GM12874 (cell line): ENCODE results near the gene DRAP1.

Source experiments
- TF ChIP-seq, protein P1 (sequence below): IDR thresholded peaks from 2 replicates; pipeline ENCODE4 v1.5.1; 2011; ENCODE audit warnings: low read depth, mild to moderate bottlenecking, control low read depth, low read length, moderate library complexity; ENCODE audit not compliant: insufficient read depth

DRAP1 gene, protein sequence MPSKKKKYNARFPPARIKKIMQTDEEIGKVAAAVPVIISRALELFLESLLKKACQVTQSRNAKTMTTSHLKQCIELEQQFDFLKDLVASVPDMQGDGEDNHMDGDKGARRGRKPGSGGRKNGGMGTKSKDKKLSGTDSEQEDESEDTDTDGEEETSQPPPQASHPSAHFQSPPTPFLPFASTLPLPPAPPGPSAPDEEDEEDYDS

DNA sequence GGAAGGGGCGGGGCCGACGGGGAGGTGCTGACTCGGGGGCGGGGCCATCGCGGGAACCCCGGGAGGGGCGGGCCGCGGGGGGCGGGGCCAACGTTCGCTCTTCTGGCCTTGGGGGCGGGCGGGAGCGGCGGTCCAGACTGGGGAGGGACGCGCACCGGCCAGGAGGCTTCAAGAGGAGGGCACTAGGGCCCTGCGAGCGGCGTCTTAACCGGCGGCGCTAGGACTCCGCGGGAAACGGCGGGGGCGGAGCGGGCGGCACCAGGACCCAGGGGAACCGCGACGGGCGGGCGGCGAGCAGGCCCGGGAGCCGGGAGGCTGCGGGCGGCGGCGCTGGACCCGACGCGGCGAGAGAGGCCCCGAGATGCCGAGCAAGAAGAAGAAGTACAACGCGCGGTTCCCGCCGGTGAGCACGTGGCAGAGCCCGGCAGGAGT lies at the start of gene DRAP1:
Gene DRAP1, plus strand, starts transcription at position 286 of the 432 bp plus-strand sequence. Its CDS starts 76 bp downstream, at position 362.
- TF ChIP-seq, protein P1, sequence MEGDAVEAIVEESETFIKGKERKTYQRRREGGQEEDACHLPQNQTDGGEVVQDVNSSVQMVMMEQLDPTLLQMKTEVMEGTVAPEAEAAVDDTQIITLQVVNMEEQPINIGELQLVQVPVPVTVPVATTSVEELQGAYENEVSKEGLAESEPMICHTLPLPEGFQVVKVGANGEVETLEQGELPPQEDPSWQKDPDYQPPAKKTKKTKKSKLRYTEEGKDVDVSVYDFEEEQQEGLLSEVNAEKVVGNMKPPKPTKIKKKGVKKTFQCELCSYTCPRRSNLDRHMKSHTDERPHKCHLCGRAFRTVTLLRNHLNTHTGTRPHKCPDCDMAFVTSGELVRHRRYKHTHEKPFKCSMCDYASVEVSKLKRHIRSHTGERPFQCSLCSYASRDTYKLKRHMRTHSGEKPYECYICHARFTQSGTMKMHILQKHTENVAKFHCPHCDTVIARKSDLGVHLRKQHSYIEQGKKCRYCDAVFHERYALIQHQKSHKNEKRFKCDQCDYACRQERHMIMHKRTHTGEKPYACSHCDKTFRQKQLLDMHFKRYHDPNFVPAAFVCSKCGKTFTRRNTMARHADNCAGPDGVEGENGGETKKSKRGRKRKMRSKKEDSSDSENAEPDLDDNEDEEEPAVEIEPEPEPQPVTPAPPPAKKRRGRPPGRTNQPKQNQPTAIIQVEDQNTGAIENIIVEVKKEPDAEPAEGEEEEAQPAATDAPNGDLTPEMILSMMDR: no peak

DNA sequence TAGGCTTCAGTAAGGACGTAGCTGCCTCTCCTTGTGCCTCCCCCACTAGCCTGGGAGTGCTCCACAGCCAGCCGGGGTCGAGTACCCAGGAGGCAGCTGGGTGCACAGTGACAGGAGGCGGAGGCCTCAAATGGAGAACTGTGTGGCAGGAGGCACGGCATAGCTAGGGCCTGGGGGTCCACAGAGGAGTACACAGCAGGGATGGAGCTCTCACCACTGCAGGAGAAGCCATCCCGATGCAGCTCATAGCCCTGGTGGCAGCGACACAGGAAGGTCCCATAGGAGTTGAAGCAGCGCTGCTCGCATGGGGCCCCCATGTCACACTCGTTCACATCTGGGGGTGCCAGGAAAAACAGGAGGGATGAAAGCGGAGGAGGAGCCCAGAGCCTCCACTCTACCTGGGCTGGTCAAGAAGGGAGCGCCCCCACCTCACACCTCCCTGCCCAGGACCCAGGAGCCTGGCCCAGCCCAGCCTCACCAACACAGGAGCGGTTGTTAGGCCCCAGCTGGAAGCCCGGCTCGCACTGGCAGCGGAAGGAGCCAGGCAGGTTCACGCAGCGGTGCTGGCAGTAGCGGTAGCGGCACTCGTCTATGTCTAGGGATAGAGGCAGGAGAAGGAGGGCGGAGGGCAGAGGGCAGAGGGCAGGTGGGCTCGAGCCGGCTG lies 49.5 kb upstream of the DRAP1 start:
- TF ChIP-seq, protein P1: no peak

DNA sequence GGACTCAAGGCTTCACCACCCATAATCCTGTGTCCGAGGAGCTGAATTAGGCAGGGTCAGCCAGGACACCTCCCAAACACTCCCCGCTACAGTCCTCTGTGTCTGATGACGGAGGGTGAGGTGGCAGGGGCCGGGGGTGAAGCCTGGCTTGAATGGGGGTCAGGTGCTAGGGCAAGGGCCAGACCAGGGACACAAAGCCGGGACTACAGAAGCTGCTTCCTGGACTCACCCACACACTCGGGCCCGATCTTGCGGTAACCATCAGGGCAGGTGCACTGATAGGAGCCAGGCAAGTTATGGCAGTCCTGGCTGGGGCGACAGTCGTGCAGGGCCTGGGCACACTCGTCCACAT lies 48.9 kb upstream of the DRAP1 start:
- TF ChIP-seq, protein P1: no peak

DNA sequence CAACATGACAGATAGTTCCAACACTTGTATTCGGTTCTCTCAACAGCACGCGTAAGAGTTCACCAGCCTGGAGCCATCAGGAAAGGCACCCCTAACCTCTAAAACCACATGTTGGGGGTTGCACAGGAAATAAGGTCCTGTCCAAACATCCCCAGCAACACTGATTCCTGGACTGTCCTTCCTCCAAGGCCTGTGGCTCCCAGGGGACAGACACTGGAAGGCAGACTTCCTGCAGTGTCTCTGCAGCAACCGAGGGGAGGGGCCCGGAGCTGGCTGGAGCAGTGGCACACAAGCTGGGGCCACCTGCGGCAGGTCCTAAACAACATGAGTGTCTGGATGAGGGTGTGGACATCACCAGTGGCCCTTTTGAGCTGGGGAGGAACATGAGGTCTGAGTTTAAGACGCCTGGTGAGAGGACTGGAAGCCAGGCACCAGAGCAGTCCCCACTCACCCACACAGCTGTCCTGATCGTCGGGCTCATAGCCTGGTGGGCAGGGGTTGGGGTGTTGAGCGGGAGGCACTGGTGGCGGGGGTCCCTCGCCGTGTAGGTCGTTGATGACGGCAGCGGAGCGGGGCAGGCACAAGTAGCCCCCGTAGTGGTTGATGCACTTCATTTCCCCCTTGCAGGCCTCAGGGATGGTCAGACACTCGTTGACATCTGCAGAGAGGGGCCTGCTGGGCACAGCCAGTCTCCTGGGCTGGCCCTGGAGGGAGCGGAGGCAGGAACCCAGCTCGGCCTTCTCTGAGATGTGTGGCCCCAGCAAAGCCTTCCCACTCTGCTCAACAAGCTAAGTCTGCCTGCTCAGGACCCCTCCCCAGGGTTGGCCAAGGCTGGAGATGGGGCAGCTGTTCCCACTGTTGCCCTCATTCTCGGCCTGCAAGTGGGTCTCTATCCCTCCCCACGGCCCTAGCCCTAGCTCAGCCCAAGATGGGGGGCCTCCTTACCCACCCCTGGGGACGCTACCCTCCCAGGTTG lies 48.2 kb upstream of the DRAP1 start:
- TF ChIP-seq, protein P1: no peak

DNA sequence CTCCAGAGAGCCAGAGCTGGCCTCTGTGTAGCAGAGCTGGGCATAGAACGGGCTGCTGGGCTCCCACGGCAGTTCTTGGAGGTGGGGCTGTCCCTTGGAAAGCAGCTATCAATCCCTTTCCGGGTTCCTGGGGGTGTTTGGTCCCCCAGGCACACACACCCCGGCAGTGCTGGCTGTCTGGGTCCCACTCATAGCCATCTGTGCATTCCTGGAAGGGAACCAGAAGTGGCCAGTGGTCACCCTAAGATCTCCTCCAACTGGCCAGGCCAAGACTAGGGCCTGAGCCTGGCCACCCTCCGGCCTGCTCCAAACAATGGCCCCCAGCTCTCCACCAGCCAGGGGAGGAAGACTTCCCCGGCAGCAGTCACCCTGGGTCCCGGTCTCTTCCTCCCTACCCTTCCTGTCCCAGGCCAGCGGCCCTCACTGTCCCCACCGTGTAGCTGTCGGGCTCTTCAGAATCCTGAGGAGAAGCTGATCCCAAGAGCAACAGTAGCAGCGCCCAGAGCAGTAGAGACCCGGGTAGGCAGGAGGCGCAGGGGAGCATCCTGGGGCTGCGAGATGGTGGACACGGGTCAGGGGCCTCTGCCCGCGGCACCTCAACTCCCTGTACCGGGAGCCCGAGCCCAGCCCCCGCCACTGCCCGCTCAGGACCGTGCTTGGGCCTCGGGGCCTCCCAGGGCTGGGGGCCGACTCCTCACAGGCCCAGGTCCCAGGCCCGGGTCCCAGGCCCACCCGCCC lies 47.2 kb upstream of the DRAP1 start:
- TF ChIP-seq, protein P1: no peak

DNA sequence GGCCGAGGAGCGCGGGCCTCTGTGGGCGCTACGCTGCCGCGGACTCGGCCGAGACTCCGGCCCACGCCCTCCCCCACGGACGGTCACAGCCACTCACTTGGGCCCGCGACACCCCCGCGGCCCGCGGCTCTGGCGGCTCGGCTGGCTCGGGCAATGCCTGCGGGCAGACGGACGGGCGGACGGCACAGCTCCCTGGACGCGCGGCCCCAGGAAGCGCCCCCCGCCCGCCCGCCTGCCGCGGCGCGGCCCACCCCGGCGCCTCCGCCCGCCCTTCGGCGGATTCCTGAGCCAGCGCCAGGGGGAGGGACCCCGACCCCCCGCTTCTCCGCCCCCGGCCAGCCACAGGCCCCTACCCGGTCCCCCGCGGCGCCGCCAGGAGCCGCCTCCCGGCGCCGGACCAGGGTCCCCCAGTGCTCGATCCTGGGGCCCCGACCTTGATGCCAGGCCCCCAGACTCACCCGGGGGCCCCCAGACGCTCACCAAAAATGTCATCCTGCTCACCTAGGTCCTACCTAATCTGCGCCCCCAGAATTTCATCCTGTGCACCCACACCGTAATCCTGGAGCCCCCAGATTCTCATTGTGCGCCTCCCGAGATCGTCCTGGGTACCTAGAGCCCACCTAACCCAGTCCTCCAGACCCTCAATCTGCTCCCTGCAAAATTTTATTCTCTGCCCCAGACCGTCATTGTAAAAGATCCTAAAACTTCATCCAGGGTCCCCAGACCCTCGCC lies 46.5 kb upstream of the DRAP1 start, which contains the start of gene EFEMP2:
Gene EFEMP2, minus strand, starts transcription at position 215 of the 732 bp plus-strand sequence. CDS start 446 bp downstream, outside the sequence.
- TF ChIP-seq, protein P1: no peak
